ENCODE measurements around the gene PRTFDC1.
"Not testable (repeated sequence)": the region's sequence is repeated elsewhere in the genome, so short reads cannot be mapped to it uniquely, and the experiment has no call there.

PRTFDC1 gene, protein sequence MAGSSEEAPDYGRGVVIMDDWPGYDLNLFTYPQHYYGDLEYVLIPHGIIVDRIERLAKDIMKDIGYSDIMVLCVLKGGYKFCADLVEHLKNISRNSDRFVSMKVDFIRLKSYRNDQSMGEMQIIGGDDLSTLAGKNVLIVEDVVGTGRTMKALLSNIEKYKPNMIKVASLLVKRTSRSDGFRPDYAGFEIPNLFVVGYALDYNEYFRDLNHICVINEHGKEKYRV

DNA sequence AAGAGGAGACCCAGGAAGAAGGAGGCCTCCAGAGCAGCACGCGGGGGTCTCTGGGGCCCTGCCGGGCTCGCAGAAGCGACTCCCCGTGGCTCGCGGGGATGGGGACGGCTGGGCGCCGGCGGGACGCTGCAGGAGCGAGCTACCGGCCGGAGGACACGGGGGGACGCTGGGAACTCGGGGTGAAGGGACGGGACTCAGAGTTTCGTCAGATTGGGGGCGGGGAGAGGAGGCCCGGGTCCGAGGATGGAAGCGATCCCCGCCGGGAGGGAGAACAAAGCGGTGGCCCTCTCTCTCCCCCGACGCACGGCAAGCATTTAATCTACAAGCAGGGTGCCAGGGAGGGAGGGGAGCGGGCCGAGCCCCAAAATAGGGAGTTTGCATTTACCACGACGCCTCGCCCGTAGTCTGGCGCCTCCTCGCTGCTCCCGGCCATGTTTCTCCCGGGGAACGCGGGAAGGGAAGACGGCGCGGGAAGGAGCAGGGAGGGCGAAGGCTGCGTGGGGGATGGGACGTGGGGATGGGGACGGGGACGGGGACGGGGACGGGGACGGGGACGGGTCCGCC is at the start of gene PRTFDC1:
Gene PRTFDC1, minus strand, starts transcription at position 464 of the 564 bp plus-strand sequence. Its CDS starts 31 bp downstream, at position 433.
- peak in 1 of 2 experiments; percentile 15 for DNase-seq

GRCh38 chr10:24998044-24998443 is 45.6 kb upstream of the PRTFDC1 start:
- no peak for DNase-seq

DNA sequence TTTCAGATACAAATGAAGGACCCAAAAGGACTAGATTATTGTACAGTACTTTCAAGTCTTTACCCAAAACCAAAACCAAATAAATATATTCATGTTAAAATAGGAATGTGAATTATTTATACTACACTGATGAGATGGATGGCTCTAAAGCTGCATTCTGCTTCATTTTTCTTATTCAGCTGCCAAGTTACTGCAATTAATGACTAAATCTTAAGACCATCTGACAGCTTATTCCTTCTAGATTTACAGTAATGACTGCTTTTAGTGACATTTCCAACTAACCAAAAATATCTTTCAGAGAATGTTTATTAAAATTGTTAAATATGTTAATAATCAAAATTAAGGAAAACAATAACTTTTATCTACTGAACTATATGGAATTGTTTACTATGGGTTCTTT is 42.7 kb upstream of the PRTFDC1 start:
- no peak for DNase-seq

DNA sequence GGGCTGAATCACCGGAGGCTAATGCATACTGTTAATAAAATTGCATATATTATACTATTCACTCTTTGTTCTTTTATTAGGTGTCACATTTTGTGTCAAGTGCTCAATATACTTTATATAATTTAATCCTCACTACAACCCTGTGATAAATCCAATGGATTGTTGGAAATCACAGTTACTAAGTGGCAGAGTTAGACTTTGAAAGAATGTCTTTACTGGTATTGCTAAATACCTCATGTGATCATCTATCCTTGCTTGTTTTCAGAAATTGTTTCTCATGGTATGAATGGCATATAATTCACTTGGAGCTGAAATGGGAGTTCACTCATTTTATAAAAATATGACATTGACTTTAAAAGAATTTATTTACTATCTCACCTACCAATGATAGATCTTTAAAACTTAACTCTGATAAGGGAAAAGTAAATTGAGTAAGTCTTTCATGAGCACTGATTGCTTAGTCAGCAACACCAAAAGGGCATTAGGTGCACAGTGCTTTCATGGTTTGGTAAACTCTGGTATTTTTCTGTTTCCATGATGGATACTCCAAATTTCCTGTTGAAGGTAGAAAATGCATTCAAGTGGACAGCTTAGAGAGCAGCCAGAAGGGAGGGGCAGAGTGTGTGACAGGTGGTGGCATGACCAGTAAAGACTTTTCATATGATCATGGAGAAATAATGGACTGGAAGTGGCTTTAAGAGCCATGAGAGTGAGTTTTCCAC is 41.0 kb upstream of the PRTFDC1 start:
- DNase-seq = no peak

GRCh38 chr10:24992512-24993133 is 40.2 kb upstream of the PRTFDC1 start:
- DNase-seq = no peak

- no peak for DNase-seq
Observed at GRCh38 chr10:24991298-24991697, 38.9 kb upstream of the PRTFDC1 start.

DNA sequence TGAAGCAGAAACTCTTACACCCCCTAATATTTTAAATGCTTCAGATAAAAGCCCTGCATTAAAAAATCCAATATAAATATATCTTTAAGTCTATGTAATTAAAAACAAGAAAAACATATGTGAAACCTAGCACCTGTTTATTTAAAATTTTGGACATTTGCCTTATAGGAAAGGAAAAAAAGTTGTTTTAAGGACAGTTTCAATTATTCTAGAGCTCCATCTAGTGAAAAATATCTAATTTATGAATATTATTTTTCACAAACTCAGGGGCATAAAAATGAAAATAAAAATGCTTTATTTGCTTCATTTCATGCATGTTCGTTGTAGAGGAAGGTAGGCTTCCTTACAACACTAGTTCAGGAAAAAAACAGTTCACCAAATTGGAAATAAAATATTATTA is 37.5 kb upstream of the PRTFDC1 start:
- no peak for DNase-seq

DNA sequence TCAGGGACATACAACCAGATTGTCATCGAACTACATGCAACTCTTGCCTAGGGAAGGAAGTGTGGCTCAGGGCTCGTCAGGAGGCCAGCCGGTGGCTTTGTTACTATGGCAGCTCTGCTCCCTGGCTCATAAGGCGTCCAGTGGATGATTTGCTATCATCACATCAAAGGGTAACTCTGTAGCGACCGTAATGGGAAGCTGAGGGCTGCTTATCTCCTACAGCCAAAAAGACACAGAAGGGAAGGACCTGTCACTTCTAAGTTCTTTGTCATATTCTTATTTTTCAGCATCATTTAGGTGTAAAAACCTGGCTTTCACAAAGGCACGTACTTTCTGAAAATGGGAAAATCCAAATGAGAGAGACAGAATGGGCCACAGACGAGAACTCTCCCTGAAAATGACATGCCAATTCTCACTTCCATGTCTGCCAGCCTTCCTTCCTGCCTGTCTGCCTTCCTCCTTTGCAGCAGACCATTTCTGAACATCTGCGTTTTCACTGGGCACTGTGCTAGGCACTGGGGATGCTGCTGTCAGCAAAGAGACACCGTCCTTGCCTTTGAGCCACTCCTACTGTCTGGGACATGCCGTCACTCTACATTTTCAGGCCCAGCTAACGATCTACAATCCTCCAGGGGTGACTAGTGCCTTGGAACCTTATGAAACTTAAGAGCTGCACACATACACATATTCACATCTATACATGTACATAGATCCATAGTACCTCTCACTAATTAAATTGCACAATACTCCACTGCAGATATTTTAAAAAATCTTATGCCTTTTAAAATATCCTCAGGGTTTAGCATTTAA is 36.6 kb upstream of the PRTFDC1 start:
- DNase-seq = no peak

DNA sequence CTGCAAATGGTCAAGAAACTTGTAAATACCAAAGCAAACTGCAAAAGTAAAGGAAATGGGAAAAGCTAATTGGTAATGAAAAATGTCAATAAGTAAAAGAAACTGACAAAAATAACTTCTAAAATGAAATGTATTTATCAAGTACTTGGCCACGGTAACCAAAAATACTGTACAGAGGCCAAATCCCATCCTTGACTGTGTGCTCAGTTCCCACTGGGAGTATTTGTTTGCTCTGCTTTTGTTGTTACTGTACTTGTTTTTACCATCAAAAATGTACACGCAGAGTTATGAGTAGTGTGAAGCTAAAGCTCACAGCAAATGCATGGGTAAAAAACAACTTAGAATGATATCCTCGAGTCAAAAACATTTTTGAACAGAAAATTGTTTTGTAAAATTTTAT is 32.5 kb upstream of the PRTFDC1 start:
- no peak for DNase-seq

- no peak for DNase-seq
Observed at GRCh38 chr10:24983946-24984345, 31.5 kb upstream of the PRTFDC1 start.

GRCh38 chr10:24983130-24983529 is 30.7 kb upstream of the PRTFDC1 start:
- no peak for DNase-seq

DNA sequence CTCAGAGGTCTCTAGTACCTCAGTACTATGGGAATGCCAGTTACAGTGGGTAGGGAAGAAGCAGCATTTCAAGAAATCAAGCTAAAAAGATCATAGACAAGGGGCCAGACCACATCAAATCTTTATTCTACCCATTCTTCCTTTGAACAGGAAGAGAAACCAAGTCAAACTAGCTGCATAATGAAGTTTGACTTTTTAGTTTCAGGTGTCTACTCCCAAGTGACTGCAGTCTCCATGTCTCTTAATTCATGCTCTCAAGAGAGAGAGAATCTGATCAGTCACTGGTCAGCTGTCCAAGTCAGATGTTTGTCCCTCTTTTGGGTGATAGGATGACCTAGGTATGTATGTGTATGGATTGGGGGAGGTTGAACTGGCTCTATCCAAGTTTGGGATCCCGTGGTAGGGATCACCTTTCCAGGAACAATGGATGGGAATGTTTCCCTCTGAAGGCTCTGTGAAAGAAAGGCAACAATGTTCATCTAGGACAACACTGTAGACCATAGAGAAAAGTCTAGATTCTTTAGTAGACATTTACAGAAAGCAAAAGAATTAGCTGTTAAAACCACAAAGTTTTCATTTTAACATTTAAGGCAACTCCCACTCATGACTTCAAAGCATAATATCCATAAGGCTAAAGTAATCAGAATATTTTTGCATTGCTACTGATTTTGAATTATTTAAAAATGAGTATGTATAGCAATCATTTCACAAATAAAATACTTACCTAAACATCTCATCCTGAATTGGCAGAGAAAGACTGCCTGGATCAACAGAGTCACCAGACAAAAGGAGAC is 30.1 kb upstream of the PRTFDC1 start:
- DNase-seq = no peak

- DNase-seq = no peak
Observed at GRCh38 chr10:24981161-24981710, 28.8 kb upstream of the PRTFDC1 start.

DNA sequence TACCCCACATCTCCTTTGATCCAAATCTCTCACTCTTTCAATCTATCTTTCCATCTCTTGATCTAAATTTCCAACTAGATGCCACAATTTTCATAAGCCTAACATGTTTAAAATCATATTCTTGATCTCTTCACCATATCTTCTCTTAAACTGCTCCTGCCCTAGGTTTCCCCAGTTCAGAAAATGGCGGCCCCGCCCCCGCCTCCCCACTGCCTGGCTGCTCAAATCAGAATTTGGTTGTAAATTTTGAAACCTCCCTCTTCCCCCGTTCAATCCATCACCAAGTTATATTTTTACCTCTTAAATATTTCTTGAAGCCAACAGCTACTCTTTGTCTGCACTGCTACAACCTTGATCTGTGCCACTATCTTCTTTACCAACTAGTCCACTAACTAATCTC is 27.3 kb upstream of the PRTFDC1 start:
- no peak for DNase-seq

DNA sequence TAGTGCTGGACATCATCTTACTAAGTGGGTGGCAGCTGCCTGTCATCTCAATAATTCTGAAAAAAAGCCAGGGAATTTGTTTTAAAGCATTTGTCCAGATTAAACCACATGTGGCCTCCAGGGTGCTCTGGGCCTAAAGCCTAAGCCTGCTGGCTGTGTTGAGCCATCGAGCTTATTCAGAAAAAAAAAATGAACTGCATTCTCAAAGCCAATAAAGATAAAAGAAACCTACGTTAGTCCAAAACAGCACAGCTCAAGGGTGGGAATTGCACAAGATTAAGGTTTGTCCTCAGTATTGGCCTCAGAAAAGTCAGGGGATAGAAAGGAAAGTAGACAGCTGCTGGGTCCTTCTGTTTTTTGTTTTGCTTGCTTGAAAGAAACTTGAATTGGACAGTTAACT is 22.6 kb upstream of the PRTFDC1 start:
- no peak for DNase-seq

GRCh38 chr10:24973163-24973562 is 20.8 kb upstream of the PRTFDC1 start:
- no peak for DNase-seq

- no peak for DNase-seq
Observed at GRCh38 chr10:24971374-24971773, 19.0 kb upstream of the PRTFDC1 start.

- DNase-seq = no peak
Observed at GRCh38 chr10:24969841-24970281, 17.5 kb upstream of the PRTFDC1 start.

GRCh38 chr10:24968951-24969350 is 16.5 kb upstream of the PRTFDC1 start:
- DNase-seq = not testable (repeated sequence)

DNA sequence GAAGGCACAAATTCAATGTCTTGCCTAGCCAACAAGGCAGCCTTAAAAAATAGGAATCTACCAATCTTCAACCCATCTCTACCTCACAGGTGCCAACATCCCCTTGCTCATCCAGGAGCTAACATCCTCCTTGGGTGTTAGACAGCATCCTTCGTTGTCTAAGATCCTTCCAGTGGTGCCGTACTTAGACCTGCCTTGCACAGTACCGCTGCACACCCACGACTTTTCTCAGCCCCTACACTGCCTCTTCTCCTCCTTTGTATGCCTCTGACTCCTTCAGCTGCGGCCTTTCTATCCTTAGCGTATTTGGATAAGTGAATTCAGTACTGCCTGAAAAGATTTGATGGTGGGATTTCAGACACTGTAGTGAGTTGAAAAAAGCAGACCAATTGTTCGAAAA is 15.9 kb upstream of the PRTFDC1 start:
- DNase-seq = no peak

- no peak for DNase-seq
Observed at GRCh38 chr10:24966962-24967481, 14.6 kb upstream of the PRTFDC1 start.

All from stimulated activated CD4-positive, alpha-beta T cell treated with anti-CD3 and anti-CD28 coated beads, Interleukin-4, amount 100 ng/mL, for 4 hours (primary cell).